OCI-LY7 (cell line): ENCODE data around the gene GIMAP8. TPM values are rescaled to one million over a fixed set of nuclear protein-coding genes. Genes with fewer than 3 reads are reported as not detected.

Source experiments
- BruUV-seq: library from RNA; stranded (reverse); fragments of 400-500 nt; replicated peaks from 2 replicates; lab custom pipeline; 2021; lab: Mats Ljungman, UMichigan
- CTCF ChIA-PET: fragments of 300-600 bp; sonication (Branson Sonifier 250); formaldehyde crosslinking; loops from one replicate; lab custom pipeline; 2022; ENCODE audit warnings: antibody characterized with exemption; ENCODE audit not compliant: unreplicated experiment; lab: Charles Lee
- POLR2A ChIA-PET: fragments of 300-600 bp; sonication (Branson Sonifier 250); formaldehyde crosslinking; loops from one replicate; lab custom pipeline; 2022; ENCODE audit warnings: antibody characterized with exemption; lab: Charles Lee
- DNase-seq: peaks from one replicate; pipeline ENCODE4 v3.0.0-alpha.2; 2015; ENCODE audit warnings: low spot score
- H2AFZ ChIP-seq: fragments of 200-600 bp; sonication (generic), shearing (Covaris generic); 2 replicates; pipeline ENCODE4 v1.6.1; 2014; ENCODE audit warnings: mild to moderate bottlenecking, antibody characterized with exemption, low read length, moderate library complexity
- H3K27ac ChIP-seq: fragments of 200-600 bp; sonication (generic); 2 replicates; pipeline ENCODE4 v1.5.1; 2014; ENCODE audit warnings: mixed run types, low read depth, mild to moderate bottlenecking, moderate library complexity, low read length, inconsistent platforms; ENCODE audit not compliant: poor library complexity, severe bottlenecking
- H3K36me3 ChIP-seq: fragments of 200-600 bp; sonication (generic); 2 replicates; pipeline ENCODE4 v1.6.1; 2014; ENCODE audit warnings: mild to moderate bottlenecking, antibody characterized with exemption, low read length, moderate library complexity, mixed read lengths; ENCODE audit not compliant: insufficient read depth
- H3K4me1 ChIP-seq: fragments of 200-600 bp; sonication (generic); 2 replicates; pipeline ENCODE4 v1.5.1; 2014; ENCODE audit warnings: mild to moderate bottlenecking, low read length; ENCODE audit not compliant: insufficient read depth, poor library complexity, severe bottlenecking
- H3K4me2 ChIP-seq: fragments of 200-600 bp; sonication (generic); 2 replicates; pipeline ENCODE4 v1.6.1; 2014; ENCODE audit warnings: mild to moderate bottlenecking, low read length
- H3K4me3 ChIP-seq: fragments of 200-600 bp; sonication (generic); 2 replicates; pipeline ENCODE4 v1.5.1; 2014; ENCODE audit warnings: mild to moderate bottlenecking, low read depth, low read length; ENCODE audit not compliant: poor library complexity, severe bottlenecking
- H3K79me2 ChIP-seq: fragments of 200-600 bp; sonication (generic); 2 replicates; pipeline ENCODE4 v1.6.1; 2016; ENCODE audit warnings: low read depth, mild to moderate bottlenecking, low read length, moderate library complexity, mixed read lengths; ENCODE audit not compliant: insufficient read depth
- H3K9me2 ChIP-seq: fragments of 200-600 bp; sonication (generic); 2 replicates; pipeline ENCODE4 v1.6.1; 2016; ENCODE audit warnings: mild to moderate bottlenecking, low read length, mixed read lengths; ENCODE audit not compliant: insufficient read depth
- H3K9me3 ChIP-seq: fragments of 200-600 bp; sonication (generic); 2 replicates; pipeline ENCODE4 v1.6.1; 2014; ENCODE audit warnings: mild to moderate bottlenecking, mixed run types, low read length, mixed read lengths
- H4K20me1 ChIP-seq: fragments of 200-600 bp; sonication (generic); 2 replicates; pipeline ENCODE4 v1.6.1; 2014; ENCODE audit warnings: mild to moderate bottlenecking, antibody characterized with exemption, low read length, moderate library complexity, mixed read lengths; ENCODE audit not compliant: insufficient read depth
- CTCF ChIP-seq: fragments of 200-600 bp; sonication (generic); conservative IDR thresholded peaks from 2 replicates; pipeline ENCODE4 v1.5.1; 2014; ENCODE audit warnings: mild to moderate bottlenecking, antibody characterized with exemption, low read length, moderate library complexity, mixed read lengths
- EZH2phosphoT487 ChIP-seq: fragments of 200-600 bp; sonication (generic); IDR thresholded peaks from 2 replicates; pipeline ENCODE4 v1.6.1; 2018; ENCODE audit warnings: low read depth, borderline replicate concordance, mild to moderate bottlenecking, mixed run types, antibody characterized with exemption, low read length, moderate library complexity, mixed read lengths
- intact Hi-C: fragments of 100-400 bp; cut with micrococcal nuclease; formaldehyde crosslinking; loops from one replicate; pipeline ENCODE4 v1.10.0; 2022; ENCODE audit not compliant: unreplicated experiment
- total RNA-seq, 2 experiments: library from RNA; depleted of rRNA in 1 of 2; stranded (reverse); fragments of >200 nt in 1 of 2; shearing (Covaris generic) in 1 of 2; gene quantifications; 2 replicates each; pipeline ENCODE4 v1.2.3, GENCODE V29; 2014 to 2022

The GIMAP8 gene
- total RNA-seq, 2 experiments from 2014 or later, result not detected

GRCh38 chr7:150524018-150524417 lies 73.6 kb downstream of the GIMAP8 start:
- no peak for TF ChIP-seq CTCF
- TF ChIP-seq EZH2phosphoT487, result no peak
- H3K4me3 ChIP-seq, result no peak overlapping the region
- intact Hi-C loops, result no loop called here
- CTCF ChIA-PET, result no interaction called here
- H3K4me1 ChIP-seq, result no peaks in the 10 kb centered on the region
- POLR2A ChIA-PET, result no interaction called here
- no peaks in the 10 kb centered on the region for H4K20me1 ChIP-seq
- no peak overlapping the region for H2AFZ ChIP-seq
- no peak overlapping the region for H3K4me2 ChIP-seq
- H3K27ac ChIP-seq, result no peak overlapping the region
- H3K9me3 ChIP-seq, result no peaks in the 10 kb centered on the region
- no TSS peak for BruUV-seq
- no peaks in the 10 kb centered on the region for H3K36me3 ChIP-seq
- no peak for DNase-seq
- H3K9me2 ChIP-seq, result no peaks in the 10 kb centered on the region
- no peaks in the 10 kb centered on the region for H3K79me2 ChIP-seq

Other genes with a start within 250 kb of the GIMAP8 start
- not detected in 2 replicates for gene LRRC61, start 127.3 kb upstream of the GIMAP8 start, total RNA-seq (2014; rRNA removed; shearing (Covaris generic))
- gene LRRC61, start 127.3 kb upstream of the GIMAP8 start, total RNA-seq (2022), result not detected in 2 replicates
- gene ACTR3C, start 127.1 kb upstream of the GIMAP8 start, total RNA-seq (2014; rRNA removed; shearing (Covaris generic)), result 5.4 TPM in 1 of 2 replicates, not detected in the other
- not detected in 2 replicates for gene ACTR3C, start 127.1 kb upstream of the GIMAP8 start, total RNA-seq (2022)
- gene RARRES2, start 109.0 kb upstream of the GIMAP8 start, total RNA-seq (2014; rRNA removed; shearing (Covaris generic)), result 0.08 TPM in 1 of 2 replicates, not detected in the other
- not detected in 2 replicates for gene RARRES2, start 109.0 kb upstream of the GIMAP8 start, total RNA-seq (2022)
- gene REPIN1, start 81.8 kb upstream of the GIMAP8 start, total RNA-seq (2014; rRNA removed; shearing (Covaris generic)), result 36.9 and 46.2 TPM in 2 replicates
- gene REPIN1, start 81.8 kb upstream of the GIMAP8 start, total RNA-seq (2022), result 19.0 and 21.7 TPM in 2 replicates
- gene ZNF775, start 71.3 kb upstream of the GIMAP8 start, total RNA-seq (2014; rRNA removed; shearing (Covaris generic)), result 4.7 and 5.5 TPM in 2 replicates
- 6.5 and 7.7 TPM in 2 replicates for gene ZNF775, start 71.3 kb upstream of the GIMAP8 start, total RNA-seq (2022)
- not detected in 2 replicates for gene GIMAP7, start 64.2 kb downstream of the GIMAP8 start, total RNA-seq (2014; rRNA removed; shearing (Covaris generic))
- not detected in 2 replicates for gene GIMAP7, start 64.2 kb downstream of the GIMAP8 start, total RNA-seq (2022)
- not detected in 2 replicates for gene GIMAP4, start 116.8 kb downstream of the GIMAP8 start, total RNA-seq (2014; rRNA removed; shearing (Covaris generic))
- gene GIMAP4, start 116.8 kb downstream of the GIMAP8 start, total RNA-seq (2022), result not detected in 2 replicates
- gene GIMAP6, start 181.8 kb downstream of the GIMAP8 start, total RNA-seq (2014; rRNA removed; shearing (Covaris generic)), result not detected in 2 replicates
- gene GIMAP6, start 181.8 kb downstream of the GIMAP8 start, total RNA-seq (2022), result not detected in 2 replicates
- 0.41 TPM in 1 of 2 replicates, not detected in the other for gene GIMAP2, start 235.1 kb downstream of the GIMAP8 start, total RNA-seq (2014; rRNA removed; shearing (Covaris generic))
- 0.79 TPM in 1 of 2 replicates, not detected in the other for gene GIMAP2, start 235.1 kb downstream of the GIMAP8 start, total RNA-seq (2022)